ENCODE data around the gene ZNF326. TPM values are rescaled to one million over a fixed set of nuclear protein-coding genes. Genes with fewer than 3 reads are reported as not detected.

The ZNF326 gene, protein sequence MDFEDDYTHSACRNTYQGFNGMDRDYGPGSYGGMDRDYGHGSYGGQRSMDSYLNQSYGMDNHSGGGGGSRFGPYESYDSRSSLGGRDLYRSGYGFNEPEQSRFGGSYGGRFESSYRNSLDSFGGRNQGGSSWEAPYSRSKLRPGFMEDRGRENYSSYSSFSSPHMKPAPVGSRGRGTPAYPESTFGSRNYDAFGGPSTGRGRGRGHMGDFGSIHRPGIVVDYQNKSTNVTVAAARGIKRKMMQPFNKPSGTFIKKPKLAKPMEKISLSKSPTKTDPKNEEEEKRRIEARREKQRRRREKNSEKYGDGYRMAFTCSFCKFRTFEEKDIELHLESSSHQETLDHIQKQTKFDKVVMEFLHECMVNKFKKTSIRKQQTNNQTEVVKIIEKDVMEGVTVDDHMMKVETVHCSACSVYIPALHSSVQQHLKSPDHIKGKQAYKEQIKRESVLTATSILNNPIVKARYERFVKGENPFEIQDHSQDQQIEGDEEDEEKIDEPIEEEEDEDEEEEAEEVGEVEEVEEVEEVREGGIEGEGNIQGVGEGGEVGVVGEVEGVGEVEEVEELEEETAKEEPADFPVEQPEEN
- 69.2 and 73.8 TPM in 2 replicates for total RNA-seq (2013; cell fraction: nucleolus; rRNA removed)
- total RNA-seq (2014; rRNA removed), result 7.2 and 7.4 TPM in 2 replicates
- total RNA-seq (2014; rRNA removed; fragmentation: Illumina TruSeq; extraction: Trizol), result 14.4 and 16.8 TPM in 2 replicates
- total RNA-seq (2021), result 20.4 and 21.7 TPM in 2 replicates
- 6.3 TPM for polyA plus RNA-seq (2011; ENCODE audit: low read depth)
- 23.8 and 33.0 TPM in 2 replicates for polyA plus RNA-seq (2011; rRNA removed)
- 9.9 and 10.0 TPM in 2 replicates for polyA plus RNA-seq (2011; cell fraction: cytosol; rRNA removed)
- polyA plus RNA-seq (2011; cell fraction: nucleus; rRNA removed), result 21.4 and 26.5 TPM in 2 replicates
- 11.6 and 13.3 TPM in 2 replicates for polyA plus RNA-seq (2012)
- polyA plus RNA-seq (2014; fragmentation: Illumina TruSeq; extraction: Trizol), result 26.4 and 35.1 TPM in 2 replicates
- 10 to 100 TPM in 1 of 2 experiments, 1 to 10 TPM in 1; 7.1 to 11.1 TPM for polyA plus RNA-seq (2014; fragmentation: Nextera tagmentation; extraction: Ambion mirVana)
- polyA plus RNA-seq (2014; rRNA removed), result 18.1 and 22.2 TPM in 2 replicates
- 10 to 100 TPM; 26.0 to 29.4 TPM for polyA plus RNA-seq (2016; fragmentation: Nextera tagmentation; extraction: Ambion mirVana)
- polyA minus RNA-seq (2011; rRNA and poly(A)+ RNA removed), result 13.4 and 15.9 TPM in 2 replicates
- 5.5 and 8.6 TPM in 2 replicates for polyA minus RNA-seq (2011; cell fraction: cytosol; rRNA and poly(A)+ RNA removed)
- 31.4 and 42.0 TPM in 2 replicates for polyA minus RNA-seq (2011; cell fraction: nucleus; rRNA and poly(A)+ RNA removed)
- percentile 94 among the genes with signal in this experiment for Bru-seq, nascent RNA
- BruChase-seq, experiment 1, labeled RNA remaining after a 6-hour chase, result percentile 83 among the genes with signal in this experiment
- BruChase-seq, experiment 2, labeled RNA remaining after a 2-hour chase, result percentile 85 among the genes with signal in this experiment
- long read RNA-seq, experiment 1, partial matches to known transcripts, result 11 of 18 reads
- long read RNA-seq, experiment 1, other reads (novel, unspliced or antisense), result 3 of 18 reads
- long read RNA-seq, experiment 2, transcript ZNF326-201 (12 exons, 2,729 nt), result major isoform, 25 of 141 reads
- long read RNA-seq, experiment 2, partial matches to known transcripts, result 89 of 141 reads
- long read RNA-seq, experiment 2, other reads (novel, unspliced or antisense), result 24 of 141 reads

DNA sequence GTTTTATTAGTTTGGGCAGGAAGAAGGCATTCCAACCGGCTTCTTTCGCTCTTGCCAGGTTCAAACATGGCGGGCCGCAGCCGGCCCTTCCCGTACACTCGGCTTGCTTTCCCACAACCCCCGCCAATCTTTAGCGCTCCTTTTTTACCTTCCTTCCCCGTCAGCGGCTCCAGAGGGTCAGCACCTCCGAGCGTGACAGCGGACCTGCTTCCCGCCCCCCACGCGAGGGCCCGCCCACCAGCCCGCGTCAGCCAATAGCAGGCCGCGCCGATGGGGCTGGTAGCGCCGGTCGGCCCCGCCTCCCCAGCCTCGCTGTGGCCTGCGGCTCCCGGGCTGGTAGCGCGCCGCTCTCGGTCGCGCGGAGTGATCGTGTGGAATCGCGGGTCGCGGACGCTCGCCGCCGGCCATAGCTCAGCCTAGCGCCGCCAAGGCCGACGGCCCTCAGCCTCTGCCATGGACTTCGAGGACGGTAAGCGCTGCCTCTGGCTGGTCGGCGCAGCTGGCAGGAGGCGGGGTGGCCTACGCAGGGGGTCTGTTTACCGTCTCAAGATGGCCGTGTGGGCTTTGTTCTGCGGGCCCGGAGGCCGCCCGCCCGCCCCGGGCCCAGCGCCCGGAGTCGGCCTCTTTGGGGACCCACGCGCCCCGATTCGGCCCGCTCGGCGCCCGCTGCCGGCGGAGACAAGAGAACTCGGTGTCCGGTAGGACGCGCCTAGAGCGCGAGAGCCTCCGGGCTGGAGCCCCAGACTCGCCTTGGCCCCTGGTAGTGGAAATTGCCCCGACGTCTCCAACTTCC lies at the start of gene ZNF326:
TSS of gene ZNF326 (plus strand) at position 306 of the 793 bp plus-strand sequence. CDS start at position 454, 148 bp downstream.
- in situ Hi-C loops (cut with MboI) (loop anchor here (25.0 kb wide), 2 partner anchors 358 to 483 kb away; partner anchors contain the start of genes LRRC8B and LRRC8C), intact Hi-C loops (cut with micrococcal nuclease; ENCODE audit: unreplicated experiment) (loop anchor here (2.0 to 10.0 kb wide), 2 partner anchors 174 to 360 kb away; partner anchors contain the start of genes LRRC8C and LRRC8D)
- Histone ChIP-seq H3K27ac (ENCODE audit: control insufficient read depth, insufficient read depth) (peak within 1 kb of the TSS; percentile 89), H3K4me3 (peak within 1 kb of the TSS; percentile 71), H3K9ac (ENCODE audit: control insufficient read depth, insufficient read depth, low read length) (peak within 1 kb of the TSS; percentile 97), H4K20me1 (ENCODE audit: control insufficient read depth, insufficient read depth) (no peaks in the 10 kb centered on the region), H2AFZ (ENCODE audit: control insufficient read depth, low read depth, low read length) (peak within 1 kb of the TSS; percentile 96), H3K27me3 (replicated peaks in 1 of 2; ENCODE audit: control insufficient read depth in 2 of 2, insufficient read depth in 2 of 2, low read length in 1 of 2) (no peaks in the 10 kb centered on the region), H3K9me3 (replicated peaks; ENCODE audit: control insufficient read depth, insufficient read depth, low read length) (no peaks in the 10 kb centered on the region), H3K79me2 (ENCODE audit: control insufficient read depth, insufficient read depth, low read length) (peaks cover 46% of the 10 kb centered on the region), H3K4me1 (ENCODE audit: control insufficient read depth, insufficient read depth, low read length) (no peaks in the 10 kb centered on the region), H3K36me3 (ENCODE audit: control insufficient read depth in 2 of 2, insufficient read depth in 2 of 2, low read length in 1 of 2) (peaks cover 0 to 4% of the 10 kb centered on the region in 2 experiments; a peak in 1 of 4 replicates), H3K4me2 (ENCODE audit: control insufficient read depth, insufficient read depth) (peak within 1 kb of the TSS; percentile 81)
- no TSS peak for BruUV-seq (replicated peaks)
- ChIA-PET SMC1A (ENCODE audit: uncharacterized antibody, unreplicated experiment) (no interaction called here), POLR2A (no interaction called here), RAD21 (ENCODE audit: unreplicated experiment) (no interaction called here), CTCF (interaction anchor here (1.2 kb wide), 1 partner anchor 191 kb away, joined by 3 read pairs; no protein-coding TSS in a partner anchor)
- WGBS (ENCODE audit: insufficient coverage, insufficient replicate concordance, low lambda C conversion rate, missing lambda C conversion rate), result under 1% methylated on average over 59 of the region's 88 CpGs
- peak; percentile 97 for ATAC-seq
- DNase-seq (ENCODE audit: low read depth, low spot score), result peak; percentile 70
- FAIRE-seq, result no peak
- TF ChIP-seq USF1 (IDR thresholded peaks at IDR 0.05; ENCODE audit: borderline replicate concordance, extremely low read length, insufficient read depth, low read depth, low read length), result no peak
- TF ChIP-seq RCOR1 (conservative IDR thresholded peaks at IDR 0.05; ENCODE audit: low read depth, low read length), result no peak
- peak; percentile 96 for TF ChIP-seq YY1 (IDR thresholded peaks at IDR 0.05; ENCODE audit: low read depth, low read length)
- peak; percentile 60; the same call in 1 of the 2 replicates for TF ChIP-seq MEF2A (IDR thresholded peaks at IDR 0.05; ENCODE audit: insufficient read depth, low read depth, low read length)
- no peak for TF ChIP-seq MTA3 (IDR thresholded peaks at IDR 0.05; ENCODE audit: borderline replicate concordance, low read length)
- no peak for TF ChIP-seq NRF1 (conservative IDR thresholded peaks at IDR 0.05; ENCODE audit: low read depth, low read length)
- TF ChIP-seq CBX5 (IDR thresholded peaks at IDR 0.05; ENCODE audit: low read depth), result no peak
- TF ChIP-seq, protein P1, sequence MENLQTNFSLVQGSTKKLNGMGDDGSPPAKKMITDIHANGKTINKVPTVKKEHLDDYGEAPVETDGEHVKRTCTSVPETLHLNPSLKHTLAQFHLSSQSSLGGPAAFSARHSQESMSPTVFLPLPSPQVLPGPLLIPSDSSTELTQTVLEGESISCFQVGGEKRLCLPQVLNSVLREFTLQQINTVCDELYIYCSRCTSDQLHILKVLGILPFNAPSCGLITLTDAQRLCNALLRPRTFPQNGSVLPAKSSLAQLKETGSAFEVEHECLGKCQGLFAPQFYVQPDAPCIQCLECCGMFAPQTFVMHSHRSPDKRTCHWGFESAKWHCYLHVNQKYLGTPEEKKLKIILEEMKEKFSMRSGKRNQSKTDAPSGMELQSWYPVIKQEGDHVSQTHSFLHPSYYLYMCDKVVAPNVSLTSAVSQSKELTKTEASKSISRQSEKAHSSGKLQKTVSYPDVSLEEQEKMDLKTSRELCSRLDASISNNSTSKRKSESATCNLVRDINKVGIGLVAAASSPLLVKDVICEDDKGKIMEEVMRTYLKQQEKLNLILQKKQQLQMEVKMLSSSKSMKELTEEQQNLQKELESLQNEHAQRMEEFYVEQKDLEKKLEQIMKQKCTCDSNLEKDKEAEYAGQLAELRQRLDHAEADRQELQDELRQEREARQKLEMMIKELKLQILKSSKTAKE (IDR thresholded peaks at IDR 0.05; ENCODE audit: low read depth, poor library complexity, severe bottlenecking), result no peak
- peak; percentile 31 for TF ChIP-seq KLF5 (IDR thresholded peaks at IDR 0.05; ENCODE audit: partially characterized antibody)
